ENCODE measurements around the gene ATP2B2.

The ATP2B2 gene

GRCh38 chr3:10361375-10361774, 144.0 kb downstream of the ATP2B2 start:
- no peak overlapping the region for H3K4me3 ChIP-seq (ENCODE audit: low read depth, low read length)
- TF ChIP-seq, protein P1, sequence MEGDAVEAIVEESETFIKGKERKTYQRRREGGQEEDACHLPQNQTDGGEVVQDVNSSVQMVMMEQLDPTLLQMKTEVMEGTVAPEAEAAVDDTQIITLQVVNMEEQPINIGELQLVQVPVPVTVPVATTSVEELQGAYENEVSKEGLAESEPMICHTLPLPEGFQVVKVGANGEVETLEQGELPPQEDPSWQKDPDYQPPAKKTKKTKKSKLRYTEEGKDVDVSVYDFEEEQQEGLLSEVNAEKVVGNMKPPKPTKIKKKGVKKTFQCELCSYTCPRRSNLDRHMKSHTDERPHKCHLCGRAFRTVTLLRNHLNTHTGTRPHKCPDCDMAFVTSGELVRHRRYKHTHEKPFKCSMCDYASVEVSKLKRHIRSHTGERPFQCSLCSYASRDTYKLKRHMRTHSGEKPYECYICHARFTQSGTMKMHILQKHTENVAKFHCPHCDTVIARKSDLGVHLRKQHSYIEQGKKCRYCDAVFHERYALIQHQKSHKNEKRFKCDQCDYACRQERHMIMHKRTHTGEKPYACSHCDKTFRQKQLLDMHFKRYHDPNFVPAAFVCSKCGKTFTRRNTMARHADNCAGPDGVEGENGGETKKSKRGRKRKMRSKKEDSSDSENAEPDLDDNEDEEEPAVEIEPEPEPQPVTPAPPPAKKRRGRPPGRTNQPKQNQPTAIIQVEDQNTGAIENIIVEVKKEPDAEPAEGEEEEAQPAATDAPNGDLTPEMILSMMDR (IDR thresholded peaks at IDR 0.05; ENCODE audit: low read depth, low read length) = no peak

GRCh38 chr3:10360478-10360877, 144.9 kb downstream of the ATP2B2 start:
- H3K4me3 ChIP-seq (ENCODE audit: low read depth, low read length) = no peak overlapping the region
- TF ChIP-seq, protein P1 (IDR thresholded peaks at IDR 0.05; ENCODE audit: low read depth, low read length) = no peak

DNA sequence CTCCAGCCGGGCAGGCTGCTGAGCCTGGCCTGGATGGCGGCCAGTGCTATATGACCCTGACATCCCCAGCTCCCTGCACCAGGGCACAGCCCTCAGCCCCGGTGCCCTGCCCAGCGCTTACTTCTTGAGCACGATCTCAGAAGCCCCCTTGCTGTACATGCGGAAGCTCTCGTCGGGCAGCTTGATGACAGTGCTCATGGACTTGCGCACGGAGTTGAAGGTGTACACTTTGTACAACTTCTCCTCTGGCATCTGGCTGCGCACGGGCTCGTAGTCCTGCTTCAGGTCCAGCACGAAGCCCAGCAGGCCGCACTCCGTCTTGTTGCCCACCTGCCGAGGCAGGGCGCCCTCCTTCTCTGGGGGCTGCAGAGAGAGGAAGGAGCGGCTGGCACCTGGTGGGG, 145.6 kb downstream of the ATP2B2 start:
- no peak overlapping the region for H3K4me3 ChIP-seq (ENCODE audit: low read depth, low read length)
- TF ChIP-seq, protein P1 (IDR thresholded peaks at IDR 0.05; ENCODE audit: low read depth, low read length) = no peak

GRCh38 chr3:10358309-10358980, 146.9 kb downstream of the ATP2B2 start:
- TF ChIP-seq, protein P1 (IDR thresholded peaks at IDR 0.05; ENCODE audit: low read depth, low read length) = no peak
- no peak overlapping the region for H3K4me3 ChIP-seq (ENCODE audit: low read depth, low read length)

GRCh38 chr3:10357592-10358308, 147.6 kb downstream of the ATP2B2 start:
- TF ChIP-seq, protein P1 (IDR thresholded peaks at IDR 0.05; ENCODE audit: low read depth, low read length) = no peak
- no peak overlapping the region for H3K4me3 ChIP-seq (ENCODE audit: low read depth, low read length)

DNA sequence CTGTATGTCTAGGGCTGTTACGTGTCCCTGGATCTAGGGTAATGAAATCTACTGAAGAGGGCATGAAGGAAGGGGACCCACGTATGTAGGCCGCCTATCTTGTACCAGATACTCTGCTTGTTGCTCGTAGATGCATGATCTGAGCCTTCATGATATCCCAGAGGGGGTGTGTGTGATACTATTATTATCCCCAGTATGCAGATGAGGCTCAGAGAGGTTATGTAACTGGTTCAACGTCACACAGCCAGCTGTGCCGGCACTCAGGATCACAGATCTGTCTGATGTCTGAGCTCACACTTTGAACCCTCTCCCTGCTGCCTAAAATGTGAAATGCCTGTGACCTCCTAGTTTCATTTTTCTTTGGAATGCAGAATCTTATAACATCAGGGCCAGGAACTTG, 148.3 kb downstream of the ATP2B2 start:
- TF ChIP-seq, protein P1 (IDR thresholded peaks at IDR 0.05; ENCODE audit: low read depth, low read length) = no peak
- H3K4me3 ChIP-seq (ENCODE audit: low read depth, low read length) = no peak overlapping the region

DNA sequence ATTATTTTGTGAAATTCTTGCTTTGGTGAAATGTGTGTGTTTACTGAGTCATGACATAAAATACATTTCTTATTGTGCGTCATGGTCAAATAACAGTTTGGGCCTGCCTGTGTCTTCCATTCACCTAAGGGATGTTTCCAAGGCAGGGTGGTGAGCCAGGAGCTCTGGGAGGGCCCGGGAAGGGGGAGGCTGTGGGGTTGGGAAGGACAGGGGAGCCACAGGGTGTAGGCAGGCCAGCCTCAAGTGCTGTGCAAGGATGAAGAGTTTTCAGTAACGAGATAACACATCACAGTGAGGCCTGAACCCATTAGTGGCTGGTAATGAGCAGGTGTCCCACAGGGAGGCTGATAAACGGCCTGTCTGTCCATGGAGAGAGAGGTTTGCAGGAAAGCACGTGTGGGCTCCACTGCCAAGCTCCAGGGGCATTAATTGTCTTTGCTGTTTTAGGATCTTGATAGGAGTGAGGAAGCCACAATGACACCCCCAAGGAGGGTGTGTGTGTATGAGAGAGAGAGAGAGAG, 148.9 kb downstream of the ATP2B2 start:
- H3K4me3 ChIP-seq (ENCODE audit: low read depth, low read length) = no peak overlapping the region
- TF ChIP-seq, protein P1 (IDR thresholded peaks at IDR 0.05; ENCODE audit: low read depth, low read length) = no peak
